Sigmoid colon (tissue), 4 donors: ENCODE results near the gene BAIAP3.

Experiments used
- EP300 ChIP-seq, 4 donors: sonication (generic); formaldehyde crosslinking; IDR thresholded peaks; one replicate each; pipeline ENCODE4 v1.6.1; 2017; ENCODE audit warnings: antibody characterized with exemption in 4 of 4
- POLR2AphosphoS5 ChIP-seq, 4 donors: sonication (generic); formaldehyde crosslinking; IDR thresholded peaks; one replicate each; pipeline ENCODE4 v1.6.1; 2017; ENCODE audit warnings: antibody characterized with exemption in 4 of 4
- TF ChIP-seq, protein P1 (sequence below), 4 experiments: fragments of 450-650 bp in 3 of 4; fragments of 200-600 bp in 1 of 4; IDR thresholded peaks; one replicate each; pipeline ENCODE4 v1.5.1; 2016 to 2019; ENCODE audit warnings: antibody characterized with exemption in 4 of 4, mild to moderate bottlenecking in 3 of 4, moderate library complexity in 2 of 4

- TF ChIP-seq, protein P1, sequence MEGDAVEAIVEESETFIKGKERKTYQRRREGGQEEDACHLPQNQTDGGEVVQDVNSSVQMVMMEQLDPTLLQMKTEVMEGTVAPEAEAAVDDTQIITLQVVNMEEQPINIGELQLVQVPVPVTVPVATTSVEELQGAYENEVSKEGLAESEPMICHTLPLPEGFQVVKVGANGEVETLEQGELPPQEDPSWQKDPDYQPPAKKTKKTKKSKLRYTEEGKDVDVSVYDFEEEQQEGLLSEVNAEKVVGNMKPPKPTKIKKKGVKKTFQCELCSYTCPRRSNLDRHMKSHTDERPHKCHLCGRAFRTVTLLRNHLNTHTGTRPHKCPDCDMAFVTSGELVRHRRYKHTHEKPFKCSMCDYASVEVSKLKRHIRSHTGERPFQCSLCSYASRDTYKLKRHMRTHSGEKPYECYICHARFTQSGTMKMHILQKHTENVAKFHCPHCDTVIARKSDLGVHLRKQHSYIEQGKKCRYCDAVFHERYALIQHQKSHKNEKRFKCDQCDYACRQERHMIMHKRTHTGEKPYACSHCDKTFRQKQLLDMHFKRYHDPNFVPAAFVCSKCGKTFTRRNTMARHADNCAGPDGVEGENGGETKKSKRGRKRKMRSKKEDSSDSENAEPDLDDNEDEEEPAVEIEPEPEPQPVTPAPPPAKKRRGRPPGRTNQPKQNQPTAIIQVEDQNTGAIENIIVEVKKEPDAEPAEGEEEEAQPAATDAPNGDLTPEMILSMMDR (IDR thresholded peaks at IDR 0.05): no peak
- TF ChIP-seq EP300 (IDR thresholded peaks at IDR 0.05): no peak
- TF ChIP-seq POLR2AphosphoS5 (IDR thresholded peaks at IDR 0.05): no peak
These were observed 64.9 kb downstream of the BAIAP3 start for GRCh38 chr16:1398351-1398750.
